ENCODE results near the gene CFTR. TPM values are rescaled to one million over a fixed set of nuclear protein-coding genes. Genes with fewer than 3 reads are reported as not detected.

Gene CFTR
- total RNA-seq, 1 experiment from 2014 or later = 1.2 TPM

GRCh38 chr7:117603627-117604026, 123.8 kb downstream of the CFTR start:
- H2BK20ac ChIP-seq (ENCODE audit: low read depth, low read length, poor library complexity, severe bottlenecking) = no peak overlapping the region
- no CpG with 5 or more reads among the region's 4 CpGs for WGBS (ENCODE audit: extremely low coverage, insufficient read length, low lambda C conversion rate)

More at GRCh38 chr7:117603627-117604026, 123.8 kb downstream of the CFTR start:
- H3K14ac ChIP-seq (ENCODE audit: insufficient read depth, low read length) = no peak overlapping the region
- H3K27me3 ChIP-seq (ENCODE audit: insufficient read depth, low read length) = no peaks in the 10 kb centered on the region
- H3K23me2 ChIP-seq (ENCODE audit: insufficient read length, low read depth, low read length, poor library complexity, severe bottlenecking) = no peaks in the 10 kb centered on the region
- no peaks in the 10 kb centered on the region for H3K79me1 ChIP-seq (ENCODE audit: insufficient read depth, low read depth, low read length, poor library complexity, severe bottlenecking)
- no peak for DNase-seq
- no peak overlapping the region for H2AFZ ChIP-seq (ENCODE audit: low read length)
- no peak overlapping the region for H2BK5ac ChIP-seq (ENCODE audit: insufficient read length, low read length)
- H2BK15ac ChIP-seq (ENCODE audit: low read depth, low read length) = no peak overlapping the region
- no peak overlapping the region for H3K18ac ChIP-seq (ENCODE audit: insufficient read length, low read depth, low read length)
- H4K5ac ChIP-seq (ENCODE audit: insufficient read length, low read depth, low read length) = no peak overlapping the region
- TF ChIP-seq, protein P1, sequence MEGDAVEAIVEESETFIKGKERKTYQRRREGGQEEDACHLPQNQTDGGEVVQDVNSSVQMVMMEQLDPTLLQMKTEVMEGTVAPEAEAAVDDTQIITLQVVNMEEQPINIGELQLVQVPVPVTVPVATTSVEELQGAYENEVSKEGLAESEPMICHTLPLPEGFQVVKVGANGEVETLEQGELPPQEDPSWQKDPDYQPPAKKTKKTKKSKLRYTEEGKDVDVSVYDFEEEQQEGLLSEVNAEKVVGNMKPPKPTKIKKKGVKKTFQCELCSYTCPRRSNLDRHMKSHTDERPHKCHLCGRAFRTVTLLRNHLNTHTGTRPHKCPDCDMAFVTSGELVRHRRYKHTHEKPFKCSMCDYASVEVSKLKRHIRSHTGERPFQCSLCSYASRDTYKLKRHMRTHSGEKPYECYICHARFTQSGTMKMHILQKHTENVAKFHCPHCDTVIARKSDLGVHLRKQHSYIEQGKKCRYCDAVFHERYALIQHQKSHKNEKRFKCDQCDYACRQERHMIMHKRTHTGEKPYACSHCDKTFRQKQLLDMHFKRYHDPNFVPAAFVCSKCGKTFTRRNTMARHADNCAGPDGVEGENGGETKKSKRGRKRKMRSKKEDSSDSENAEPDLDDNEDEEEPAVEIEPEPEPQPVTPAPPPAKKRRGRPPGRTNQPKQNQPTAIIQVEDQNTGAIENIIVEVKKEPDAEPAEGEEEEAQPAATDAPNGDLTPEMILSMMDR (conservative IDR thresholded peaks at IDR 0.05) = no peak
- H4K91ac ChIP-seq (ENCODE audit: insufficient read length, low read depth, low read length) = no peak overlapping the region
- no peak overlapping the region for H3K4me2 ChIP-seq (ENCODE audit: insufficient read depth, insufficient read length, low read length)
- H2BK120ac ChIP-seq (ENCODE audit: low read depth, low read length, poor library complexity, severe bottlenecking) = no peak overlapping the region
- H3K27ac ChIP-seq (ENCODE audit: insufficient read length, low read depth, low read length) = no peak overlapping the region
- H3K4me1 ChIP-seq (ENCODE audit: insufficient read depth, low read length) = no peaks in the 10 kb centered on the region
- Mint-ChIP-seq H3K4me1 (no peaks in the 10 kb centered on the region), H3K4me3 (no peak overlapping the region), H3K36me3 (ENCODE audit: insufficient read depth in 1 of 3, low read depth in 3 of 3) (no peaks in the 10 kb centered on the region), H3K27me3 (ENCODE audit: low read depth) (no peaks in the 10 kb centered on the region), H3K27ac (no peak overlapping the region), H3K9me3 (no peaks in the 10 kb centered on the region)
- no peaks in the 10 kb centered on the region for H4K20me1 ChIP-seq (ENCODE audit: control insufficient read depth, insufficient read depth, insufficient read length)
- no peaks in the 10 kb centered on the region for H3K79me2 ChIP-seq (ENCODE audit: insufficient read depth, low read length)
- no peak overlapping the region for H3K9ac ChIP-seq (ENCODE audit: extremely low read depth, insufficient read length, low read length)
- H3K56ac ChIP-seq (ENCODE audit: insufficient read length, low read depth, low read length) = no peak overlapping the region
- H3T11ph ChIP-seq (ENCODE audit: low read length) = no peak overlapping the region
- no peak overlapping the region for H4K8ac ChIP-seq (replicated peaks; ENCODE audit: insufficient read length, low read depth, low read length)
- no peak overlapping the region for H2BK12ac ChIP-seq (ENCODE audit: insufficient read length, low read depth, low read length)
- no peak overlapping the region for H3K4ac ChIP-seq (ENCODE audit: low read depth, low read length)
- H2AK5ac ChIP-seq (ENCODE audit: insufficient read length, low read length) = no peak overlapping the region
- H3K9me3 ChIP-seq (ENCODE audit: control insufficient read depth, low read depth, low read length) = no peaks in the 10 kb centered on the region
- H3K23ac ChIP-seq (ENCODE audit: insufficient read length, low read depth, low read length) = no peak overlapping the region
